CD4-positive, CD25-positive, alpha-beta regulatory T cell (primary cell): ENCODE data around the gene PRXL2B. TPM values are rescaled to one million over a fixed set of nuclear protein-coding genes. Genes with fewer than 3 reads are reported as not detected.

Experiments
- ATAC-seq, 2 donors: fragments of 150-1000 bp; cut with Tn5 transposase; one replicate each; pipeline ENCODE4 v1.10.0; 2021; ENCODE audit warnings: low read depth in 2 of 2, moderate number of reproducible peaks in 2 of 2, moderate library complexity in 1 of 2
- DNase-seq, 3 donors: peaks; one replicate each; pipeline versions ENCODE4 v3.0.0 to v3.0.0-alpha.2; 2012 to 2022; ENCODE audit warnings: mixed read lengths in 1 of 3
- H3K27ac ChIP-seq: one replicate; pipeline ENCODE4 v1.7.0; 2013; ENCODE audit warnings: mild to moderate bottlenecking, low read length; ENCODE audit not compliant: insufficient read depth, poor library complexity, severe bottlenecking
- H3K27me3 ChIP-seq: one replicate; pipeline ENCODE4 v1.7.0; 2013; ENCODE audit warnings: low read length; ENCODE audit not compliant: control insufficient read depth, insufficient read depth
- H3K36me3 ChIP-seq: one replicate; pipeline ENCODE4 v1.7.0; 2013; ENCODE audit warnings: mild to moderate bottlenecking, low read length, moderate library complexity; ENCODE audit not compliant: control insufficient read depth, insufficient read depth
- H3K4me1 ChIP-seq: 2 replicates; pipeline ENCODE4 v1.7.0; 2013; ENCODE audit warnings: mild to moderate bottlenecking, low read length; ENCODE audit not compliant: insufficient read depth, control insufficient read depth, poor library complexity, severe bottlenecking
- H3K4me3 ChIP-seq: one replicate; pipeline ENCODE4 v1.7.0; 2013; ENCODE audit warnings: low read depth, mild to moderate bottlenecking, low read length, moderate library complexity
- H3K9me3 ChIP-seq, 2 experiments: 1 replicate in 1 of 2; 2 replicates in 1 of 2; pipeline ENCODE4 v1.7.0; 2013; ENCODE audit warnings: low read length in 2 of 2, mild to moderate bottlenecking in 1 of 2, moderate library complexity in 1 of 2; ENCODE audit not compliant: control insufficient read depth in 2 of 2
- H3K27ac Mint-ChIP-seq, 3 donors: one replicate each; pipeline ENCODE4 v1.8.0; 2020 to 2022; ENCODE audit warnings: mild to moderate bottlenecking in 3 of 3, mixed read lengths in 3 of 3, moderate library complexity in 2 of 3
- H3K27me3 Mint-ChIP-seq: one replicate; pipeline ENCODE4 v1.8.0; 2022; ENCODE audit warnings: mild to moderate bottlenecking, mixed read lengths
- H3K36me3 Mint-ChIP-seq: one replicate; pipeline ENCODE4 v1.8.0; 2020; ENCODE audit warnings: mixed read lengths
- H3K4me1 Mint-ChIP-seq, 4 donors: one replicate each; pipeline ENCODE4 v1.8.0; 2020 to 2022; ENCODE audit warnings: mixed read lengths in 4 of 4, mild to moderate bottlenecking in 1 of 4
- H3K4me3 Mint-ChIP-seq, 4 donors: one replicate each; pipeline ENCODE4 v1.8.0; 2020 to 2022; ENCODE audit warnings: mild to moderate bottlenecking in 4 of 4, mixed read lengths in 4 of 4, moderate library complexity in 3 of 4
- H3K9me3 Mint-ChIP-seq, 7 donors: one replicate each; pipeline ENCODE4 v1.8.0; 2020 to 2022; ENCODE audit warnings: mixed read lengths in 7 of 7, mild to moderate bottlenecking in 3 of 7, moderate library complexity in 2 of 7
- polyA plus RNA-seq, 4 donors: library from polyadenylated mRNA; unstranded; fragments of 300-500 nt; fragmentation: Illumina TruSeq; gene quantifications; one replicate each; pipeline ENCODE4 v1.2.3, GENCODE V29; 2021
- total RNA-seq: library from RNA; stranded (reverse); gene quantifications from one replicate; pipeline ENCODE4 v1.2.3, GENCODE V29; 2022

Gene PRXL2B
- total and polyA plus RNA-seq, 5 donors from 2014 or later = 24.5 to 31.1 (median 27.1) TPM

GRCh38 chr1:2597441-2598328, 11.1 kb downstream of the PRXL2B start:
- Histone ChIP-seq H3K27ac (no peak overlapping the region), H3K4me3 (no peak overlapping the region), H3K27me3 (no peaks in the 10 kb centered on the region), H3K36me3 (no peaks in the 10 kb centered on the region), H3K9me3 (no peaks in the 10 kb centered on the region), H3K4me1 (peaks cover 5% of the 10 kb centered on the region)
- no peak overlapping the region for H3K27ac Mint-ChIP-seq
- no peaks in the 10 kb centered on the region for H3K36me3 Mint-ChIP-seq
- DNase-seq = peak in 1 of 3 donors; percentile 1
- H3K27me3 Mint-ChIP-seq = peaks cover 10% of the 10 kb centered on the region
- no peak for ATAC-seq
- peak overlapping the region in 1 of 4 donors; percentile 55 for H3K4me3 Mint-ChIP-seq
- peaks cover 0 to 3% (median 0%) of the 10 kb centered on the region in 7 donors for H3K9me3 Mint-ChIP-seq
- H3K4me1 Mint-ChIP-seq = peaks cover 0 to 2% (median under 1%) of the 10 kb centered on the region in 4 donors

DNA sequence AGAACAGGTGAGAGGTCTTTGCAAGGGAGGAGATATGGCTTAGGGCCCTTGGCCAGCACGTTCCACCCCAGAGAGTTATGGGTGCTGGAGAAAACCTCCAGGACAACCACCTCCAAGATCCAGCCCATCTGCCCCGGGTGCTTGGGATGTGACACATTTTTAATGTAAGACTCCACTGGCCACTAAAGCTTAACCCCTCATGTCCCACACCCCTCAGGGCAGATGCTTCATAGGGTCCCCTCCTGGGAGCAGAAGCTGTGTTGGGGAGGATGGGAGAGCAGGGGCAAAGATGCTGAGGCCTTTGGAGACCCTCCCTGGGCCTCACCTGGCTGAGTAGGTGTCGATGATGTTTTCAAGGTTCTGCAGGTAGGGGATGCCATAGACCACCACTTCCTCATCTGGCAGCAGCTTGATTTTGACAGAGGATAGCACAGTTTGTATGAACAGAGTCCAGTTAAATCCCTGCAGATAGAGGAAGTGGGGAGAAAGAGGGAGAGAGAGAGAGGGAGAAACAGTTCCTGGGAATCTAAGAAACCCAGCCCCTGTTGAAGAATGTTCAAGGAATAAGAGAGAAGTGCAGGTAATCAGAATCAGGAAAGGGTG, 11.9 kb downstream of the PRXL2B start:
- H3K9me3 ChIP-seq = no peaks in the 10 kb centered on the region
- no peaks in the 10 kb centered on the region for H3K36me3 ChIP-seq
- Mint-ChIP-seq H3K9me3 (peaks cover 0 to 3% (median 0%) of the 10 kb centered on the region in 7 donors), H3K36me3 (no peaks in the 10 kb centered on the region), H3K27me3 (peaks cover 10% of the 10 kb centered on the region), H3K27ac (peak overlapping the region in 1 of 3 donors; percentile 75), H3K4me1 (no peaks in the 10 kb centered on the region), H3K4me3 (no peak overlapping the region)
- no peak overlapping the region for H3K27ac ChIP-seq
- DNase-seq = no peak
- H3K27me3 ChIP-seq = no peaks in the 10 kb centered on the region
- no peak overlapping the region for H3K4me3 ChIP-seq
- no peak for ATAC-seq
- no peaks in the 10 kb centered on the region for H3K4me1 ChIP-seq

GRCh38 chr1:2601721-2602303, 15.2 kb downstream of the PRXL2B start:
- no peaks in the 10 kb centered on the region for H3K27me3 ChIP-seq
- no peaks in the 10 kb centered on the region for H3K9me3 ChIP-seq
- no peaks in the 10 kb centered on the region for H3K36me3 ChIP-seq
- H3K4me1 ChIP-seq = no peaks in the 10 kb centered on the region
- H3K4me3 Mint-ChIP-seq = no peak overlapping the region
- ATAC-seq (no peak), DNase-seq (no peak)
- peaks cover 10% of the 10 kb centered on the region for H3K27me3 Mint-ChIP-seq
- H3K27ac ChIP-seq = no peak overlapping the region
- peaks cover 0 to 3% (median 0%) of the 10 kb centered on the region in 7 donors for H3K9me3 Mint-ChIP-seq
- H3K27ac Mint-ChIP-seq = no peak overlapping the region
- no peak overlapping the region for H3K4me3 ChIP-seq
- H3K4me1 Mint-ChIP-seq = no peaks in the 10 kb centered on the region
- H3K36me3 Mint-ChIP-seq = no peaks in the 10 kb centered on the region

GRCh38 chr1:2602311-2602835, 15.8 kb downstream of the PRXL2B start:
- Mint-ChIP-seq H3K27me3 (peaks cover 7% of the 10 kb centered on the region), H3K27ac (no peak overlapping the region), H3K4me1 (no peaks in the 10 kb centered on the region), H3K36me3 (no peaks in the 10 kb centered on the region), H3K9me3 (peaks cover 0 to 3% (median 0%) of the 10 kb centered on the region in 7 donors), H3K4me3 (no peak overlapping the region)
- Histone ChIP-seq H3K27me3 (no peaks in the 10 kb centered on the region), H3K4me1 (no peaks in the 10 kb centered on the region), H3K36me3 (no peaks in the 10 kb centered on the region), H3K27ac (no peak overlapping the region), H3K9me3 (no peaks in the 10 kb centered on the region), H3K4me3 (no peak overlapping the region)
- ATAC-seq = no peak
- DNase-seq = no peak

DNA sequence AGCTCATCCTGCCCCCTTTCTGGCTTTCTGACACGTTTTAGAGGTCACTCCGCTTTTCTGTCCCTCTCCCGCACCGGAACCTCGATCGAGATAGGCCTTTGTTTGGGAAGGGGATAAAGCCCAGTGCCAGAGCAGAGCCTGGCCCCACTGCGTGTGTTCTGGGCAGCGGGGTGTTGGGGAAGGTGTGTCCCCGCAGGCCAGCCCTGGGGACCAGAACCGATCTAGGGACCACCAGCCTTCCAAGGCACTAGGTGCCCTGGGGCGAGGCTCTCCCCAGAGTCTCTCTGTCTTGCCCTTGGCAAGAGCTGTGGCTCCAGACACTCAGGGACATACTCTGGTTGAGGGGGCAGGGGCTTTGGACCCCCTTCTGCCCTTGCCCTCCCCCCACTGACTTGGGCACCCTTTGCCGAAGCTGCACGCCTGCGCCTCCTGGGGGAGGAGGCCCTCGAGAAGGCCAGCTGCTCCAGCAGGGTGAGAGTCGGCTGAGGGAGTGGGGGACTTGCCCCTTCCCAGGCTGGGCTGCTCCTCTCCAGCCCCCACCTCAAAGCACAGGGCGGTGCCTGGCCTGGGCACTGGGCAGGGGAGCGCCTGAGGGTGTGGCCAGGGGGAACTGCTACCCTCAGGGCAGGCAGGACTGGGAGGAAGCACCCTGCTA, 16.4 kb downstream of the PRXL2B start:
- no peak for DNase-seq
- no peak overlapping the region for H3K27ac Mint-ChIP-seq

GRCh38 chr1:2603521-2604155, 17.1 kb downstream of the PRXL2B start:
- no peak for ATAC-seq

More for the DNA sequence above, 16.4 kb downstream of the PRXL2B start:
- H3K27me3 ChIP-seq = no peaks in the 10 kb centered on the region
- H3K4me3 ChIP-seq = no peak overlapping the region
- peaks cover 0 to 3% (median 0%) of the 10 kb centered on the region in 7 donors for H3K9me3 Mint-ChIP-seq
- no peak overlapping the region for H3K4me3 Mint-ChIP-seq
- no peaks in the 10 kb centered on the region for H3K36me3 Mint-ChIP-seq
- H3K36me3 ChIP-seq = no peaks in the 10 kb centered on the region
- peaks cover 6% of the 10 kb centered on the region for H3K27me3 Mint-ChIP-seq
- no peaks in the 10 kb centered on the region for H3K9me3 ChIP-seq
- H3K4me1 ChIP-seq = no peaks in the 10 kb centered on the region
- no peaks in the 10 kb centered on the region for H3K4me1 Mint-ChIP-seq
- H3K27ac ChIP-seq = no peak overlapping the region
- ATAC-seq = no peak

More at GRCh38 chr1:2603521-2604155, 17.1 kb downstream of the PRXL2B start:
- Mint-ChIP-seq H3K9me3 (peaks cover 0 to 2% (median 0%) of the 10 kb centered on the region in 7 donors), H3K4me3 (no peak overlapping the region), H3K27ac (no peak overlapping the region), H3K4me1 (no peaks in the 10 kb centered on the region), H3K27me3 (peaks cover 6% of the 10 kb centered on the region), H3K36me3 (no peaks in the 10 kb centered on the region)
- H3K4me3 ChIP-seq = no peak overlapping the region
- no peaks in the 10 kb centered on the region for H3K9me3 ChIP-seq
- DNase-seq = peak in 1 of 3 donors; percentile 0
- H3K36me3 ChIP-seq = no peaks in the 10 kb centered on the region
- no peaks in the 10 kb centered on the region for H3K4me1 ChIP-seq
- H3K27ac ChIP-seq = no peak overlapping the region
- H3K27me3 ChIP-seq = no peaks in the 10 kb centered on the region
